H54 (cell line): ENCODE data around the gene ENTR1.

ENCODE experiments used
- DNase-seq: peaks from one replicate; pipeline ENCODE4 v3.0.0; 2011; ENCODE audit warnings: low spot score, mixed read lengths; ENCODE audit not compliant: insufficient read length
- FAIRE-seq: peaks from 3 replicates; lab custom pipeline; 2011; peaks lifted over from hg19 to GRCh38; lab: Jason Lieb, UNC
- POLR2A ChIP-seq: IDR thresholded peaks from 2 replicates; pipeline ENCODE4 v1.6.1; 2011; ENCODE audit warnings: low read depth, mild to moderate bottlenecking, low read length

The ENTR1 gene

GRCh38 chr9:136392538-136393449 lies 17.6 kb downstream of the ENTR1 start:
- no peak for FAIRE-seq

DNA sequence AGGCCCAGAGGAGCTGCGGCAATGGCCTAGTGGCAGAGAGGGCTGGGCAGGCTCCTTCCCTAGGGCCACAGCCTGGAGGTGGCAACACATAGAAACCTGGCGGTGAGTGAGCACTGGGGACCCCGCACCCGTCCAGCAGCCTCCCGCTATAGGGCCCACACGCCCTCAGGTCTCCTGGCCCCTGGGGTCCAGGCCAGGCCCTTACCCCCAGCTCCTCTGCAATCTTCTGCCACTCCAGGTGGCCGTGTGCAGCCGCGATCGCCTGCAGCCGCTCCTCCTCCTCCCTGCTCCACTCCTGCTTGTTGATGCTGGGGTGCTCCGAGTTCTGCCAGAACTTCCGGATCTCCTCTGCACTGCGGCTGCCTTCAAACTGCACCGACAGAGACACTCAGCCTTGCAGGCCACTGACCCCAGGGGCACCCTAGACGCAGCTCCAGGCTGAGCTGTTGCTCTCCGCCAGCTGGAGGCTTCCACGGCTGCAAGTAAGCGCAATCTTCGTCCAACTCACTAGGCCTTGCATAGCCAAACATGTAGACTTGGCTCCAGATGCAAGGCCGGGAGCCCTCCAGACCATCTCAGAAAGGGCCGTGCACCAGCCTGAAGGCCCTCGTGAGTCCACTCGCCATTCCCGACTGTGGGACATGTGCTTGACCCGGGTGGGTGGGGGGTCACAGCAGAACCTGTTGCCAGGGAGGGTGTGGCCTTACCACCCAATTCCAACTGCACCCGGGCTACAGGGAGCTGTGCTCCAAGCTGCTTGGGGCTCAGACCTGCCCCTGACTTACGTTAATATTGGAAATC lies 18.5 kb downstream of the ENTR1 start:
- FAIRE-seq (no peak), DNase-seq (no peak)
- TF ChIP-seq POLR2A, result no peak

More at GRCh38 chr9:136392538-136393449, 17.6 kb downstream of the ENTR1 start:
- DNase-seq, result no peak
- TF ChIP-seq POLR2A, result no peak

DNA sequence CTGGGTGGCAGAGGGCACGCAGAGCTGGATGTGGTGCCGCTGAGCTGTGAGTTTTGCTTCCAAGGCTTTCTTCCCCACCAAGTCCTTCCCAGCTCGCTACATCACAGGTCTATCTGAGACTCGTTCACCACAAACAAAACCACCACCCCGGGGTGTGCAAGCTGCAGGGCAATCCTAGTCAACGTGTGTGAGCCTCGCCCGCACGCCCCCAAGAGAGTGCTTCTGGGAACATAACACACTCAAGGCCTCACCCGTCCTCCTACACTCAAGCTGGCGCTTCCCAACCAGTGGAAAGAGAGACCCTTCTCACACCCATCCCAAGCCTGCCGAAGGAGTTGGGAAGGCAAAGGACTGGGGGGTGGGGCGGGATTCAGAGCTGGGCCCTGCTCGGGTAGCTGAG lies 21.0 kb downstream of the ENTR1 start:
- DNase-seq (no peak), FAIRE-seq (no peak)
- TF ChIP-seq POLR2A, result no peak

GRCh38 chr9:136387217-136387616 lies 23.2 kb downstream of the ENTR1 start:
- no peak for TF ChIP-seq POLR2A
- FAIRE-seq, result no peak

DNA sequence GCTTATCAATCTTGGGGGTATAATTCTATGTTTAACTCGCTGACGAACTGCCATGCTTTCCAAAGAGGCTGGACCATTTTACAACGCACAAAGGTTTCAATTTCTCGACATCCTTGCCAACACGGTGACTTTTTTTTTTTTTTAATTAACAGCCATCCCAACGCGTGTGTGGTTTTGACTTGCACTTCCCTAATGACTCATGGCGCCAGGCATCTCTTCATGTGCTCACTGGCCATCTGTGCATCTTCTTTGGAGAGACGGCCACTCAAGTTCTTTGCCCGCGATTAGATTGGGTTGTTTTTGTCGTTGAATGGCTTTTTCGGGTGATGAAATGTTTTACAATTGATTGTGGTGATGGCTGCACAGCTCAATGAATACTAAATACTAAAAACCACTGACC lies 24.4 kb downstream of the ENTR1 start:
- no peak for DNase-seq

More at GRCh38 chr9:136387217-136387616, 23.2 kb downstream of the ENTR1 start:
- no peak for DNase-seq

DNA sequence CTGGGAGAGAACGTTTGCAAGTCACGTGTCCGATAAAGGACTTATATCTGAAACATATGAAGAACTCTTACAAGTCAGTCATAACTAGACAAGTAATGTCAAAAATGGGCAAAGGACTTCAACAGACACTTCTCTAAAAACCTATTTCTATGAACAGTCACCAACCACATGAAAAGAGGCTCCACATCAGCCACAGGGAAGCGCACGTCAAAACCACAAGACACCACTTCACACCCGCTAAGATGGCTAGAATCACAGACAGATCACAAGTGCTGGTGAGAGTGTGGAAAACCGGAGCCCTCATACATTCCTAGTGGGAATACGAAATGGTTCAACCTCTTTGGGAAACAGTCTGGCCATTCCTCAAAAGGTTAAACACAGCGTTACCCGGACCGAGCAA lies 25.4 kb downstream of the ENTR1 start:
- TF ChIP-seq POLR2A, result no peak
- DNase-seq (no peak), FAIRE-seq (no peak)

More for the DNA sequence above, 24.4 kb downstream of the ENTR1 start:
- no peak for FAIRE-seq
- TF ChIP-seq POLR2A, result no peak

GRCh38 chr9:136383436-136383835 lies 27.0 kb downstream of the ENTR1 start:
- no peak for FAIRE-seq

GRCh38 chr9:136381966-136382513 lies 28.4 kb downstream of the ENTR1 start:
- no peak for TF ChIP-seq POLR2A
- FAIRE-seq, result no peak

More at GRCh38 chr9:136383436-136383835, 27.0 kb downstream of the ENTR1 start:
- DNase-seq, result no peak
- TF ChIP-seq POLR2A, result no peak

DNA sequence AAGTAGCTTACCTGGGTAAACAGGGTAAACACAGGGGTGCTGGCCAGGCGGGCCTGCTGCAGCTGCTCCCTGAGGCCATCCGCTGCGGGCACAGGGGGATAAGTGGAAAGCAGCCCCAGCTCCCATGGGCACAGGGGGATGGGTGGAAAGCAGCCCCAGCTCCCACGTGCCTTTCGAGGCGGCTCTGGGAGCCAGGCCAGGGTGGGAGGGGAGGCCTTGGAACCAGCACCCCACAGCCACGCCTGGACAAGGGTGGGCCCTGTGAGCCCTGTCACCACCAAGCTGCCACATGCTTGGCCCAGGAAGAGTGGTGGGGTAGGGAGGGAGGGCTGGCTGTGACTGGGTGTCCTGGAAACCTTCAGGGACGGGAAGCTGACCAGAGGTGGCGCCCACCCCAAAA lies 29.1 kb downstream of the ENTR1 start:
- no peak for DNase-seq
- no peak for FAIRE-seq
- no peak for TF ChIP-seq POLR2A

More at GRCh38 chr9:136381966-136382513, 28.4 kb downstream of the ENTR1 start:
- DNase-seq, result no peak

DNA sequence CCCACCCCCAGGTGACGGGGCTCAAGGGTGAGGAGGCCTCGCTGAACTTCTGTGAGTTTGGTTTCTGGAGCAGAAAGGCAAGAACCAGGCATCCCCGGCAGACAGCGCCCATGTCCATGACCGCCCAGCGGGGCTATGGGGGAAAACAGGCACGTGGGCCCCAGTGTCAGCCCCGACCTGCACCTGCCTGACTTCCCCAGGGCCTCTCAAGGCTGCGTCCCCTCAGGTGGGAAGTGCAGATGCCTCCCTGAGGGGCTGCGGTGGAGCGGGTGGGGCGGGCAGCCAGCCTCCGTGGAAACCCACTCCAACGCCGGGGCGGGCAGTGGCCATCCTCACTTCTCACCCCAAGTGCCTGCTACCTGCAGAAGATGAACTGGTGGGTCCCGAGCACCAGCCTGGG lies 30.0 kb downstream of the ENTR1 start:
- DNase-seq (no peak), FAIRE-seq (no peak)
- no peak for TF ChIP-seq POLR2A

DNA sequence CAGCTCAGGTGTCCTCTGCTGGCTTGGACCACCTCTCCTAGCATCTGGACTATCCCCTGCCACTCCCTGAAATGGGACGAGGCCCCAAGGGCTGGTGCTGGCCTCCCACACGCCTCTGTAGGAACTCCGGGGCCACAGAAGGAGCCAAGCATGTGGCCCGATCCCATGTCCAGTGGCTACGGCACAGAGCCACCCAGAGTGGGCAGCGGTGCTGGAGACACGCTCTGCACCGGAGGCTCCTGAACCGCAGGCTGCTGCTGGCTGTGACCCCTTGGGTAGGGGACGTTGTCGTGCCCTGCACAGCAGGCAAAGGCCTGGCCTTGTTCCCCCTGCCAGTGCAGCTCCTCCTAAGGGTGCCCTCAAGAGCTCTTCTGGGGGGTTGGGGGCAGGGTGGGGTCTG lies 30.5 kb downstream of the ENTR1 start:
- FAIRE-seq (no peak), DNase-seq (no peak)
- no peak for TF ChIP-seq POLR2A

GRCh38 chr9:136379401-136379800 lies 31.0 kb downstream of the ENTR1 start:
- TF ChIP-seq POLR2A, result no peak
- FAIRE-seq (no peak), DNase-seq (no peak)

GRCh38 chr9:136379003-136379287 lies 31.5 kb downstream of the ENTR1 start:
- no peak for FAIRE-seq
- TF ChIP-seq POLR2A, result no peak
- DNase-seq, result no peak
